NCI-H146 treated with DMSO at 0.1 percent for 48 hours (cell line): ENCODE results near the gene SFMBT2.
"Not testable (repeated sequence)": the region's sequence is repeated elsewhere in the genome, so short reads cannot be mapped to it uniquely, and the experiment has no call there.

ENCODE experiments used
- DNase-seq: peaks from one replicate; lab custom pipeline; 2025; ENCODE audit not compliant: unreplicated experiment; lab: John Stamatoyannopoulos, UW

The SFMBT2 gene

GRCh38 chr10:7403620-7404019 is 7.2 kb downstream of the SFMBT2 start:
- no peak for DNase-seq

- DNase-seq: no peak
Measured at GRCh38 chr10:7401782-7402181, 9.1 kb downstream of the SFMBT2 start.

GRCh38 chr10:7401156-7401555 is 9.7 kb downstream of the SFMBT2 start:
- no peak for DNase-seq

GRCh38 chr10:7400068-7400715 is 10.6 kb downstream of the SFMBT2 start:
- DNase-seq: no peak

- DNase-seq: no peak
Measured at GRCh38 chr10:7399533-7399932, 11.3 kb downstream of the SFMBT2 start.

- DNase-seq: no peak
Measured at GRCh38 chr10:7397049-7398035, 13.5 kb downstream of the SFMBT2 start.

GRCh38 chr10:7392301-7392700 is 18.5 kb downstream of the SFMBT2 start:
- DNase-seq: not testable (repeated sequence)

- DNase-seq: no peak
Measured at GRCh38 chr10:7391748-7392147, 19.1 kb downstream of the SFMBT2 start.

- DNase-seq: not testable (repeated sequence)
Measured at GRCh38 chr10:7390689-7391110, 20.1 kb downstream of the SFMBT2 start.

GRCh38 chr10:7389844-7390243 is 21.0 kb downstream of the SFMBT2 start:
- no peak for DNase-seq

- no peak for DNase-seq
Measured at GRCh38 chr10:7389346-7389745, 21.5 kb downstream of the SFMBT2 start.

GRCh38 chr10:7388602-7389001 is 22.2 kb downstream of the SFMBT2 start:
- no peak for DNase-seq

GRCh38 chr10:7388149-7388548 is 22.7 kb downstream of the SFMBT2 start:
- DNase-seq: not testable (repeated sequence)

GRCh38 chr10:7385114-7385513 is 25.7 kb downstream of the SFMBT2 start:
- DNase-seq: no peak

GRCh38 chr10:7383442-7383841 is 27.4 kb downstream of the SFMBT2 start:
- no peak for DNase-seq

GRCh38 chr10:7380704-7381241 is 30.1 kb downstream of the SFMBT2 start:
- no peak for DNase-seq

- DNase-seq: no peak
Measured at GRCh38 chr10:7378602-7379403, 32.0 kb downstream of the SFMBT2 start.

GRCh38 chr10:7377614-7378248 is 33.1 kb downstream of the SFMBT2 start:
- DNase-seq: no peak

GRCh38 chr10:7374795-7375194 is 36.0 kb downstream of the SFMBT2 start:
- no peak for DNase-seq

- DNase-seq: no peak
Measured at GRCh38 chr10:7373039-7373438, 37.8 kb downstream of the SFMBT2 start.

GRCh38 chr10:7372504-7372903 is 38.3 kb downstream of the SFMBT2 start:
- no peak for DNase-seq
